Adrenal gland (tissue), 12 donors: ENCODE results near the gene RARRES1. TPM values are rescaled to one million over a fixed set of nuclear protein-coding genes. Genes with fewer than 3 reads are reported as not detected.

ENCODE experiments used
- DNase-seq, 7 donors: peaks; one replicate each; pipeline ENCODE4 v3.0.0-alpha.2; 2019 to 2020
- H3K27ac ChIP-seq, 5 donors: fragments of 200-600 bp; sonication (generic) in 4 of 5; 1 replicate in 3 of 5; 2 replicates in 2 of 5; pipeline versions ENCODE4 v1.5.1 to v1.8.0; 2016 to 2020; ENCODE audit warnings: mild to moderate bottlenecking in 1 of 5
- H3K27me3 ChIP-seq: fragments of 200-600 bp; 2 replicates; pipeline ENCODE4 v1.8.0; 2021
- H3K36me3 ChIP-seq, 2 donors: fragments of 200-600 bp; replicated peaks in 1 of 2; 1 replicate in 1 of 2; 2 replicates in 1 of 2; pipeline versions ENCODE4 v1.5.1 to v1.8.0; 2018 to 2022
- H3K4me1 ChIP-seq, 2 donors: fragments of 200-600 bp; replicated peaks in 1 of 2; 1 replicate in 1 of 2; 2 replicates in 1 of 2; pipeline versions ENCODE4 v1.5.1 to v1.8.0; 2018 to 2021
- H3K4me3 ChIP-seq, 4 donors: fragments of 200-600 bp; sonication (generic) in 3 of 4; one replicate each; pipeline ENCODE4 v1.5.1; 2016 to 2018
- H3K9me3 ChIP-seq, 3 donors: fragments of 200-600 bp; sonication (generic) in 1 of 3; replicated peaks in 1 of 3; 1 replicate in 2 of 3; 2 replicates in 1 of 3; pipeline versions ENCODE4 v1.5.1 to v1.8.0; 2016 to 2021
- CTCF ChIP-seq, 6 experiments: fragments of 450-650 bp in 4 of 6; fragments of 200-600 bp in 2 of 6; sonication (generic) in 1 of 6; IDR thresholded peaks; 1 replicate in 5 of 6; 2 replicates in 1 of 6; pipeline versions ENCODE4 v1.5.1 to v1.8.0; 2016 to 2021; ENCODE audit warnings: antibody characterized with exemption in 6 of 6, mild to moderate bottlenecking in 2 of 6, moderate library complexity in 1 of 6
- POLR2A ChIP-seq, 2 donors: fragments of 450-650 bp; IDR thresholded peaks; one replicate each; pipeline ENCODE4 v1.6.1; 2017; ENCODE audit warnings: antibody characterized with exemption in 2 of 2, mild to moderate bottlenecking in 2 of 2, moderate library complexity in 1 of 2
- WGBS, 4 donors: extraction: QIAGEN DNeasy Blood & Tissue Kit in 2 of 4; methylation state at CpG; one replicate each; pipeline versions ENCODE4 v1.1.5 to v1.1.7; 2013 to 2017; 5-methylcytosine and 5-hydroxymethylcytosine counted together
- intact Hi-C, 2 donors: fragments of 100-400 bp; cut with DNase I; formaldehyde crosslinking; loops; one replicate each; pipeline versions ENCODE4 v1.14.1 to v1.15.0; 2022 to 2023
- polyA plus RNA-seq, 3 donors: library from polyadenylated mRNA; stranded (reverse); fragments of 200-250 nt in 2 of 3; fragments of 350-450 nt in 1 of 3; fragmentation: Illumina TruSeq in 1 of 3; extraction: RNeasy Lipid Tissue Mini Kit (QIAGEN cat#74804) in 1 of 3; gene quantifications; one replicate each; pipeline ENCODE4 v1.2.3, GENCODE V29; 2013 to 2014
- total RNA-seq, 9 donors: library from RNA; depleted of rRNA in 4 of 9; stranded (reverse); fragments of >200 nt in 4 of 9; fragments of 120-200 nt in 1 of 9; fragmentation: NEBNext Ultra II Directional in 1 of 9; extraction: Animal tissue kit (Norgen Biotek cat#: 25700) in 1 of 9; gene quantifications; one replicate each; pipeline versions ENCODE4 v1.1.0 to v1.2.4, GENCODE V29; 2013 to 2023
- donor health status: healthy with polysubstance abuse.
- donor health status: Bipolar disorder and iron deficiency.
- donor health status: DM: yes; HTN: yes; CAD: no.
- donor health status: DM: no; HTN: no; CAD: no.
- donor health status: DM: no; HTN: no; CAD: no.
- donor health status: DM: yes; HTN: yes; CAD: no.

The RARRES1 gene
- total and polyA plus RNA-seq, 12 donors: 2.1 to 204 (median 17.7) TPM

GRCh38 chr3:158747417-158747816, 15.2 kb upstream of the RARRES1 start:
- Histone ChIP-seq H3K9me3 (no peaks in the 10 kb centered on the region), H3K27me3 (no peaks in the 10 kb centered on the region), H3K4me1 (peaks cover 0 to 5% of the 10 kb centered on the region in 2 donors), H3K27ac (no peak overlapping the region), H3K36me3 (peaks cover 0 to 6% of the 10 kb centered on the region in 2 donors), H3K4me3 (no peak overlapping the region)
- TF ChIP-seq POLR2A (IDR thresholded peaks at IDR 0.05) (no peak), CTCF (IDR thresholded peaks at IDR 0.05) (no peak)
- WGBS, 4 donors: 92 to 100% (median 93%) methylated on average over 3 of the region's 3 CpGs
- no peak for DNase-seq
- intact Hi-C loops: no loop called here

- Histone ChIP-seq H3K27ac (no peak overlapping the region), H3K4me1 (peaks cover 0 to 5% of the 10 kb centered on the region in 2 donors), H3K4me3 (no peak overlapping the region), H3K36me3 (peaks cover 0 to 6% of the 10 kb centered on the region in 2 donors), H3K9me3 (no peaks in the 10 kb centered on the region), H3K27me3 (no peaks in the 10 kb centered on the region)
- no peak for DNase-seq
- no peak for TF ChIP-seq POLR2A (IDR thresholded peaks at IDR 0.05)
- TF ChIP-seq CTCF (IDR thresholded peaks at IDR 0.05): no peak
- WGBS, 4 donors: 33 to 54% (median 45%) methylated on average over 1 of the region's 1 CpG
- intact Hi-C loops: no loop called here
These were observed 13.3 kb upstream of the RARRES1 start for GRCh38 chr3:158745551-158745950.

- intact Hi-C loops: no loop called here
- H3K27ac ChIP-seq: no peak overlapping the region
- no peak overlapping the region for H3K4me3 ChIP-seq
- H3K27me3 ChIP-seq: no peaks in the 10 kb centered on the region
- peaks cover 0 to 5% of the 10 kb centered on the region in 2 donors for H3K4me1 ChIP-seq
- WGBS, 4 donors: 94 to 99% (median 96%) methylated on average over 4 of the region's 4 CpGs
- H3K36me3 ChIP-seq: peaks cover 0 to 6% of the 10 kb centered on the region in 2 donors
- TF ChIP-seq CTCF (IDR thresholded peaks at IDR 0.05) (no peak), POLR2A (IDR thresholded peaks at IDR 0.05) (no peak)
- no peaks in the 10 kb centered on the region for H3K9me3 ChIP-seq
- DNase-seq: no peak
These were observed 12.5 kb upstream of the RARRES1 start for GRCh38 chr3:158744567-158745288.

- no peaks in the 10 kb centered on the region for H3K27me3 ChIP-seq
- WGBS, 4 donors: 83 to 93% (median 91%) methylated on average over 5 of the region's 5 CpGs
- H3K27ac ChIP-seq: no peak overlapping the region
- no peak for DNase-seq
- H3K36me3 ChIP-seq: peaks cover 0 to 6% of the 10 kb centered on the region in 2 donors
- peaks cover 0 to 5% of the 10 kb centered on the region in 2 donors for H3K4me1 ChIP-seq
- no peaks in the 10 kb centered on the region for H3K9me3 ChIP-seq
- intact Hi-C loops: no loop called here
- no peak overlapping the region for H3K4me3 ChIP-seq
- no peak for TF ChIP-seq CTCF (IDR thresholded peaks at IDR 0.05)
- no peak for TF ChIP-seq POLR2A (IDR thresholded peaks at IDR 0.05)
These were observed 11.7 kb upstream of the RARRES1 start for GRCh38 chr3:158743664-158744566.
